GM21737 (cell line): ENCODE measurements around the gene ROS1.
"Not testable (repeated sequence)": the region's sequence is repeated elsewhere in the genome, so short reads cannot be mapped to it uniquely, and the experiment has no call there.

Source experiments
- ATAC-seq: cut with Tn5 transposase; IDR thresholded peaks from one replicate; pipeline ENCODE4 v1.9.1; 2021; ENCODE audit warnings: mild to moderate bottlenecking, moderate library complexity; ENCODE audit not compliant: unreplicated experiment

The ROS1 gene

DNA sequence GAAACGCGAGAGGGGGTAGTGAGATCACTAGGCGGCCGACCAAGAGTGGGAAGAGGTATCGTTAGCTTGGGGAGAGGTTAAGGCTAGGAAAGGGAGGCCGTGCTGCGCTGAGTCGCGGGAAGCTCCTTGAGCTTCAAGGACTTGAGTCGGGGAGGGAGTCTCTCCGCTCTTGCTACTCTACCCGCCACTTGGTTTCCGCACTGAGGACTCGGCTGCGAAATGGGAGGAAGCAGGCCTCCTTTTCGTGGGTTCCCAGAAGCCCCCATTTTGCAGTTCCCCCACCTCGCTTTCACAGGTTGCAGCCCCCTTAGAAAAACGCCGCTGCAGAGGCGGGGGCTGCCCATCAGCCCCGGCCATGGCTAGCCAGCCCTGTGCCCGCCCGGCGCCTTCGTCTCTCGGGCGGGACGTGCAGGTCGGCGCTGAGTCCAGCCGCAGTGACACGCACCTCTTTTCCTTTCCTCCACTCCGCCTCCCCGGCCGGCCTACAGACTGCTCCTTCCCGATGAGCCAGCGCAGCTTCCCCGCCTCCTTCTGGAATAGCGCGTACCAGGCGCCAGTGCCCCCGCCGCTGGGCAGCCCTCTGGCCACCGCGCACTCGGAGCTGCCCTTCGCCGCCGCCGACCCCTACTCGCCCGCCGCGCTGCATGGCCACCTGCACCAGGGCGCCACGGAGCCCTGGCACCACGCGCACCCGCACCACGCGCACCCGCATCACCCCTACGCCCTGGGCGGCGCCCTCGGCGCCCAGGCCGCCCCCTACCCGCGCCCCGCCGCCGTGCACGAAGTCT lies 155.5 kb downstream of the ROS1 start:
- ATAC-seq: no peak

DNA sequence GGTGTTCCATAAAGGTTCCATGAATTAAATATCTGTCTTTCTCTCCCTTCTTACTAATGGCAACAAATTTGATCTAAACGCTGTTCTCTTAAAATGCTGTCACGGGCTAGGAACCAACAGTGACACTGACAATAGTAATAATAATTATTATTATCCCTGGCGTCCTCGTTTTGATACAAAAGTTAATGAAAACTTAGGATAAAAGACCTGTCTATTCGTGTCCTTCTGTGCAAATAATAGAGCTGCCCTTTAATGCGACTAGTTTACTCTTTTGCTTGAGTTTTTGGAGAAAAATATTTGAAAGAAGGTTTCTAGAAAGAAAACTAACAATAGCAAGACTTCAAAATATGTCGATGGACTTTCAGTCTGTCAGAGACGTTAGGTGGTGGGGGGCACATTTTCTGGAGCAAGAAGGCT lies 156.1 kb downstream of the ROS1 start:
- ATAC-seq: no peak

DNA sequence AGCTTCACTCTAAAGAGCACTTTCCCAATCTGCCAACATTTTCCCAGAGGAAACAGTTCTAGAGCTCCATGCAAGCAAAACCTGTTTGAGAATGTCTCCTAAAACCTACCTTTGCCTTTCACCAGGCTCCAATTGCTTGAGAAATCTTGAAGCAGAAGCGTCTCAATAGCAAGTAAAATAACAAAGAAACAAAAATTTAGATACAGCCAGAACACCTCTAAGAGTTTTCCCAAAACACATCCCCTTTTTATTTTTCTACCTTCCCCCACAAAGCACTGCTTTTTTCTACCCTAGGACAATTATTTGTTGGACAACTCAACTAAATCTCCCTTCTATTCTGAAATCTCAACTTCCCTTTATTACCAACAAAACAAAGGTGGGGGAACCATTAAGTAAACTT lies 156.8 kb downstream of the ROS1 start:
- ATAC-seq: no peak

DNA sequence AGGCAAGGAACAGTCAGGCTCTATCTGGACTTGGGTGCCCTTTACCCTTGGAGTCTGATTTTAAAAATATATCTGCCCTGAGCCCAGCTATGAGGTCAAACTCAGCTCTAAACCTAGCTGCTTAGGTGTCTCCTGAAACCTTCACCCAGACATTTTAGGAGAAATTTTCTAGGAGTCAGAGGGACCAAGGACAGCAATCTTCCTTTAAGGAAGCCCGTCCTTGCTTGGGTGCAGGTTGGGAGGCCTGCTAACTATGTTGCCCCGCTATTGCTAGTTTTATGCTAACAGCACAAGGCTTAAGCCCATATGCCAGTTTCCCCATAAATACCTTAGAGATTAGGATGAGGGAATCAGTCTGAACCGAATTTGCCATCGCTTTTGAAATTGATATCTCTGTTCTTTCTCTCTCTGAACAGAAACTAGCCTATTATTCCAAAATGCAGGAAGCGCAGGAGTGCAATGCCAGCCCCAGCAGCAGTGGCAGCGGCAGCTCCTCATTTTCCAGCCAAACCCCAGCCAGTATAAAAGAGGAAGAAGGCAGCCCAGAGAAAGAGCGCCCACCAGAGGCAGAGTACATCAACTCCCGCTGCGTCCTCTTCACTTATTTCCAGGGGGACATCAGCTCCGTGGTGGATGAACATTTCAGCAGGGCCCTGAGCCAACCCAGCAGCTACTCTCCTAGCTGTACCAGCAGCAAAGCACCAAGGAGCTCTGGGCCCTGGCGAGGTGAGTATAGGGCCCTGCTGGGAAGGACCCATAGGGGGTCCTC lies 157.8 kb downstream of the ROS1 start:
- ATAC-seq: no peak

DNA sequence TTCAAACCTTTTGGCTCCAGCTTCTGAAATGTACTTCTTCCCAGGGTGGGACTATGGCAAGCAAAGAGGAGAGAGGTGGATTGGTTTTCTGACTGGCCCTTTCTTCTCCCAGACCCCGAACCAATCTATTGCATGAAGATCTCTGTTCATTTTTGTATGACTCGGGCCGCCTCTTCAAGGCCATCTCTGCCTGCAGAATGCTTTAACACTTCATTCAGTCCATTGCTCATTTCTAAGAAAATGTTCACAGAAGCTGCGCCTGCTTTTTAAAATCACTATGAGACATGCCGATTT lies 158.7 kb downstream of the ROS1 start:
- ATAC-seq: no peak

DNA sequence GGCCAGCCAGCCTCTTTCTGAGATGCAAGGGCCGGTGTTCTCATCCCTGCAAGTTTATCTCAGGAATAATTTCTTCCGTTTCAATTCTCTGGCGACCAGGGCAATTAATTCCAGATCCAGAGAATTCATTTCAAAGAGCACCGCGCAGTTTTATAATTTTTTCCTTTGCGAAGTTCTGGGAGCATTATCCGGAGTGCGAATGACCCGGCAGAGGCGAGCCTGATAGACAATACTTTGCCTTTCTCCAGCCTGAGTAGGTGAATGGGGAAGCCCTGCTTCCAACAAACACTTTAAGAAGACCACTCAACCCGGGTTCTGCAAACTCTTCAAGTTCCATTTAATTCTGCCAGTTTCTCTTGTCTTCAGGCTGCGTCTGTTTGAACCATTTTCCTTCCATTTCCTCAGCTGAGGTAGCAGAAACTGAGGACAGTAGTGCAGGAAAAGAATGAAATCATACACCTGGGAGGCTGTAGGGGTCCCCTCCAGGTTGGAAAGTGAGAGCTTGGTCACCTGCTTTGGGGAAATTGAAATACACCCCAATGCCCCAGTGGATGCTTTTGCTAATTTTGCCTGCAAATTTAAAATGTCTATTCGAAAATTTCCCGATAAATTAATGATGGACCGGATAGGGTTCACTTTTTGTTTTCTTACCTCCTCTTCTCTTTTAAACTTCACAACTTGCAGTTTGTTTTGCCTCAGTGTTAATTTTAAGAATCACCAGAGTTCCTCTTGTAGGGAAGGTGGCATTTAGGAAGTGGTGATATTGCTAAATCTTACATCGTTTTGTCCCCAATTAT lies 159.3 kb downstream of the ROS1 start:
- ATAC-seq: no peak

DNA sequence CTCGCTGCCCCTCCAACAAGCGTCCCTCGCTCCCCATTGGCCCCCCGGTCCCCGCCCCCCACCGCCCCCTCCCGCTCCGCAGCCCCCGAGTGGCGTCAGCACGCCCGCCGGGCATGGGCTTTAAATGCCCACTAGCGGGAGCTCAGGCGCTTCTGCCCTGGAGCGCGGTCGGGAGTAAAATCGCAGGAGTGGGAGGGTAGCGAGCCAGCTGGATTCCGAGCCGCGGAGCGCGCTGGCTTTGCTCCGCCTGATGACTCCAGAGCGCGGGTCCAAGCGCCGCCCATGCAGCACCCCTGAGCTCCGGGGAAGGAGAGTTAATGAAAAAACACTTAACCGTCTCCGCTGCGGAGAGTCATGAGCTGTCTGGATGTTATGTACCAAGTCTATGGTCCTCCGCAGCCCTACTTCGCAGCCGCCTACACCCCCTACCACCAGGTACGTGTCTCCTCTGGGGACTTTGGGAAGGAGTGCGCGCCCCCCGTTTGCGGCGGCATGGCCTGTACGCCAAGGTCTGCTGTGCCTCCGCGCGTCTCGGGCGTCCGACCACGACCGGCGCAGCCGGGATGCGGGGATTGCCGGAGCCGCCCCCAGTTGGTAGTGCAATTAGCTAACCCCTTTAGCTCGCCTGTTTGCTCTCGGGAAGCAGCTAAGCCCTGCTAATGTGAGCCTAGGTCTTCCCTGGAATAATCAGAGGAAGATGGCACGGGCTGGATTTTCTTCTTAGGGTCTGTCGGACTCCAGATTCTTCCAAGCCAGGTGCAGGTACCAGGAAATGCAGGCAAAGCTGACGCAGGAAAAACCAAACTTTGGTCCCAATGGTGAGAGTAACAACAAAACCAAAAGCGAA lies 160.1 kb downstream of the ROS1 start, which contains the start of gene VGLL2:
VGLL2 (plus strand) TSS at position 149 of the 847 bp plus-strand sequence; CDS start at position 355, 206 bp downstream.
- ATAC-seq: no peak

DNA sequence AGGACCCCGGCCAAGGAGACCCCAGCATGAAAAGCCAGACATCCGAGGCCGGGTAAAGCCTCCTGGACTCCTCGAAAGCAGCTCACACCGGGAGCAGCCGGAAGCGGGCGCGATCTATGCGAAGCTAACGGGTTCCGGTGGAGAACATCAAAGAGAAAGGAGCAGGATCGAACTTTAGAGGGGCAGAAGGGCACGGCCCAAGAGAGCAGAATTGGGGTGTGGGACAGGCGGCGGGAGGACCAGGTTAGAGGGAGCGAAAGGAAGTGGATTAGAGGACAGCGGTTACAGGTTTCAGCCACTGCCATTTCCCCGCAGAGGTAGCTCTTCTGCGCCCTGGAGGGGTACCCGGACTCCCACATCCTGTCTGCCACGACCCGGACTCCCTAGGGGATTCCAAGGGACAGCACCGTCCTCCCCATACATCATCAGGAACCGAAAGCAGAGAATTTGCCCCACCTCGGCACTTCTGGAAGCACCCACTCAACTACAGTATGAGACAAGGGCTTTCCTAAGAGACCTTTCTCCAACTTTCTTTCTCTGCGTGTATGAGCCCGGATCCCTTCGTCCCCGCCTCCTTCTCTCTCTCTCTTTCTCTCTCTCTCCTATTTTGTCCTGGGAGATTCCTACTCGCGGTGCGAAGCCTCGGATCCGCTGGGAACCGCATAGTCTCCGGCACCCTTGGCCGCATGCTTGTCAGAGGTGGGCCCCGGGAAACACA lies 160.9 kb downstream of the ROS1 start:
- ATAC-seq: peak; percentile 64

DNA sequence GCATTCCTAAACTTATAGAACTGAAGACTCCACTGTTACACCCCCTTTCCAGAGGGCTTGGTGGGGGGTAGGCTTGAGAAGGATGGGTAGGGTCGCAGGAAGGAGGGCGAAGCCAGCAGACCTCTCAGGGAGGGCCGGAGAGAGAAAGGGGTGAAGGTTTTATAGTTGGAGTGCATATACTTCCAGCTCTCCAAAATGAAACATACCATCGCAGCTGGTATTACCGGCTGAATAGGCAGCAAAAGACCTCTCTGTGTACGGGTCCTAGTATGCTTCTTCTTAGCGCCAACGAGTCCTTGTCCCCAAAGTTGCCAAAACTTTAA lies 161.4 kb downstream of the ROS1 start:
- ATAC-seq: no peak

DNA sequence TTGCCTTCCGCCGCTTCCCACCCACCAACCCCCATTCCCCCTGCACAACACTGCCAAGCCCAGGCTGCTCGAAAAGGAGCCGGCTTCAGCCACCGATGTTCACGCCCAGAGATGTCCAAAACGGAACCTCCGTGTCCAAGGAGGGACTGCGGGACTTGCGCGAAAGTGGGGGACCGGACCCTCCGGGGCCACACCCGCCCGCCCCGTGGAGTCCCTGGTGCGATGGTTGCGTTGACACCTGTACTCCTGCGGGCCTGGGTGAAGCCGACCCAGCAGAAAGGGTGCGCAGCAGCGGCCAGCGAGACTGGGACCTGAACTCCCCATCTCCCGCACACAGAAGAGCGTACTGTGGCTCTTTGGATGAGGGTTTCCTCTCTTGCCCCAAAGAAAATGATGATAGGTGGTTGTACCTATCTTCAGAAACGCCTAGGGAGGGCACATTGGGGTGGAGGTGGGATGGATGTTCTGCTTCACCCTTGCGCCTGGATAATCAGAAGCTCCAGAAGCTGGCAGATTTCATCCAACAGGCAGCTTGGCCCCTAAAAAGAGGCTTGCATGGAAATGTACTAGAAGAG lies 162.3 kb downstream of the ROS1 start:
- ATAC-seq: no peak

DNA sequence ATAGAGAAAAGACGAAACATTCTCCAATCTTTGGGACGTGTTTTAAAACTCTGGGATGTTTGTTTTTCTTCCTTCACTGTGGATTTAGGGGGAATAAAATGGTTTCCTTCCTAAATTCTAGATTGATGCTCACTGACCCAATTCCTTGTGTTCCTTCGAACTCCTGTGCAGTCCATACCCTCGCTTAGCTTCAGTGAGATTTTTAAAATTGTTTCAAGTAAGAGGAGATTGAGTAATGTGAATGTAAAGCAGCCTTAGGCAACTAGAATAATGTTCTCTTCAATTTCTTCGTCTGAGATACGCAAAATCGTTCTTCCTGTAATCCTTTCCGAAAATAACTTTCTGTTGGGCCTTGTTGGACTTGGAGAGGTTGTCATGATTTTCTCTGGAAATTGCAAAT lies 162.9 kb downstream of the ROS1 start:
- no peak for ATAC-seq

DNA sequence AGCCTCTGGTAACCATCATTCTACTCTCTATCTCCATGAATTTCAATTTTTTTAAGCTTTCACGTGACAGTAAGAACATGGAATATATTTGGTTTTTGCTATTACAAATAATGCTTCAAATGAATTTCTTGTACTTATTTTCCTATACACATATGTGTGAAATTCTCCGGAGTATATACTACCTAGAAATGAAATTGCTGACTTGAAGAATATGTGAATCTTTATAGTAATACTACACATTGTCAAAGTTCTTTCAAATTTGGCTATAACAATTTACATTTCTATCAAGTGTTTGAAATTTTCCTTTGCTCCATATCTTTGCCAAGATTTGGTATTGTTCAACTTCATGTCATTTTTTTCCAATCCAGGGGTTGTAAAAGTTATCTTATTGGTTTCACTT lies 172.0 kb downstream of the ROS1 start:
- ATAC-seq: no peak

DNA sequence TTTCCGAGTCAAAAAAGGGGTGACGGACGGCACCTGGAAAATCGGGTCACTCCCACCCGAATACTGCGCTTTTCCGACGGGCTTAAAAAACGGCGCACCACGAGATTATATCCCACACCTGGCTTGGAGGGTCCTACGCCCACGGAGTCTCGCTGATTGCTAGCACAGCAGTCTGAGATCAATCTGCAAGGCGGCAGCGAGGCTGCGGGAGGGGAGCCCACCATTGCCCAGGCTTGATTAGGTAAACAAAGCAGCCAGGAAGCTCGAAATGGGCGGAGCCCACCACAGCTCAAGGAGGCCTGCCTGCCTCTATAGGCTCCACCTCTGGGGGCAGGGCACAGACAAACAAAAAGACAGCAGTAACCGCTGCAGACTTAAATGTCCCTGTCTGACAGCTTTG lies 180.8 kb downstream of the ROS1 start:
- ATAC-seq: not testable (repeated sequence)

DNA sequence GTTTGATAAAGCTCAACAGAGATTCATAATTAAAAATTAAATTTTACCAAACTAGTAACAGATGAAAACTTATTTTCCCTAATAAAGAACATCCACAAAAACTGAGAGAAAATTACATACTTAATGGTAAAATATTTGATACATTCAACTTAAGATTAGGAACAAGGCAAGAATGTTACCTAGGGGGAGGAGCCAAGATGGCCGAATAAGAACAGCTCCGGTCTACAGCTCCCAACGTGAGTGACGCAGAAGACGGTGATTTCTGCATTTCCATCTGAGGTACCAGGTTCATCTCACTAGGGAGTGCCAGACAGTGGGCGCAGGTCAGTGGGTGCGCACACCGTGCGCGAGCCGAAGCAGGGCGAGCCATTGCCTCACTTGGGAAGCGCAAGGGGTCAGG lies 181.2 kb downstream of the ROS1 start:
- ATAC-seq: not testable (repeated sequence)
